GM12878 (cell line): ENCODE measurements around the gene SHCBP1L. TPM values are rescaled to one million over a fixed set of nuclear protein-coding genes. Genes with fewer than 3 reads are reported as not detected.

Source experiments
- ATAC-seq: fragments of 200-7000 bp; cut with Tn5 transposase; 3 replicates; pipeline ENCODE4 v1.9.1; 2020; ENCODE audit warnings: mild to moderate bottlenecking, moderate library complexity
- BruUV-seq: library from RNA; stranded (reverse); fragments of 400-500 nt; replicated peaks from 2 replicates; lab custom pipeline; 2021; lab: Mats Ljungman, UMichigan
- CTCF ChIA-PET: fragments of 300-600 bp; sonication (Branson Sonifier 250); formaldehyde crosslinking; extraction: SDS; loops from one replicate; lab custom pipeline; 2021; ENCODE audit warnings: inconsistent platforms; lab: Yijun Ruan, JAX
- POLR2A ChIA-PET: fragments of 350-600 bp; formaldehyde crosslinking; extraction: SDS; loops from one replicate; lab custom pipeline; 2021; ENCODE audit warnings: inconsistent platforms; lab: Charles Lee
- RAD21 ChIA-PET: fragments of 300-600 bp; sonication (Branson Sonifier 250); formaldehyde crosslinking; loops from one replicate; lab custom pipeline; 2023; ENCODE audit warnings: antibody characterized with exemption; ENCODE audit not compliant: unreplicated experiment; lab: Charles Lee
- SMC1A ChIA-PET: fragments of 300-600 bp; sonication (Branson Sonifier 250); formaldehyde crosslinking; loops from one replicate; lab custom pipeline; 2023; ENCODE audit not compliant: unreplicated experiment, uncharacterized antibody; lab: Charles Lee
- DNase-seq: peaks from one replicate; pipeline ENCODE4 v3.0.0-alpha.2; 2011; ENCODE audit warnings: low read depth, low spot score
- FAIRE-seq: peaks from 3 replicates; lab custom pipeline; 2011; peaks lifted over from hg19 to GRCh38; lab: Jason Lieb, UNC
- H2AFZ ChIP-seq: 2 replicates; pipeline ENCODE4 v1.6.0; 2011; ENCODE audit warnings: low read depth, low read length, control low read depth; ENCODE audit not compliant: control insufficient read depth
- H3K27ac ChIP-seq: 2 replicates; pipeline ENCODE4 v1.5.1; 2011; ENCODE audit warnings: control low read depth; ENCODE audit not compliant: control insufficient read depth, insufficient read depth
- H3K27me3 ChIP-seq, 2 experiments: replicated peaks in 1 of 2; 2 replicates each; pipeline versions ENCODE4 v1.6.0 to v1.6.1; 2011; ENCODE audit warnings: low read length in 1 of 2; ENCODE audit not compliant: control insufficient read depth in 2 of 2, insufficient read depth in 2 of 2
- H3K36me3 ChIP-seq, 2 experiments: 2 replicates each; pipeline ENCODE4 v1.5.1; 2011; ENCODE audit warnings: low read length in 1 of 2; ENCODE audit not compliant: control insufficient read depth in 2 of 2, insufficient read depth in 2 of 2
- H3K4me1 ChIP-seq: 2 replicates; pipeline ENCODE4 v1.6.1; 2011; ENCODE audit warnings: mild to moderate bottlenecking, low read length, moderate library complexity, mixed read lengths; ENCODE audit not compliant: control insufficient read depth, insufficient read depth
- H3K4me2 ChIP-seq: 2 replicates; pipeline ENCODE4 v1.6.0; 2011; ENCODE audit warnings: control low read depth; ENCODE audit not compliant: control insufficient read depth, insufficient read depth
- H3K4me3 ChIP-seq: fragments of 200-600 bp; sonication (generic); 2 replicates; pipeline ENCODE4 v1.5.1; 2016
- H3K79me2 ChIP-seq: 2 replicates; pipeline ENCODE4 v1.6.0; 2011; ENCODE audit warnings: low read length; ENCODE audit not compliant: control insufficient read depth, insufficient read depth
- H3K9ac ChIP-seq: 2 replicates; pipeline ENCODE4 v1.8.0; 2011; ENCODE audit warnings: low read length, control low read depth, mixed read lengths; ENCODE audit not compliant: control insufficient read depth, insufficient read depth
- H3K9me3 ChIP-seq: replicated peaks from 3 replicates; pipeline ENCODE4 v1.5.1; 2011; ENCODE audit warnings: mild to moderate bottlenecking, low read length; ENCODE audit not compliant: control insufficient read depth, insufficient read depth
- H4K20me1 ChIP-seq: 2 replicates; pipeline ENCODE4 v1.6.0; 2011; ENCODE audit not compliant: control insufficient read depth, insufficient read depth
- CBX3 ChIP-seq: fragments of 200-600 bp; sonication (generic); IDR thresholded peaks from 2 replicates; pipeline ENCODE4 v1.6.1; 2016; ENCODE audit warnings: low read depth, borderline replicate concordance
- CREB1 ChIP-seq: IDR thresholded peaks from 2 replicates; pipeline ENCODE4 v1.6.1; 2012; ENCODE audit warnings: low read depth, mild to moderate bottlenecking, inconsistent platforms
- EED ChIP-seq: sonication (generic); IDR thresholded peaks from 2 replicates; pipeline ENCODE4 v1.6.1; 2016; ENCODE audit warnings: antibody characterized with exemption, low read depth
- HCFC1 ChIP-seq: fragments of 150-350 bp; IDR thresholded peaks from 2 replicates; pipeline ENCODE4 v1.6.1; 2014; ENCODE audit warnings: low read length
- NR2F1 ChIP-seq: fragments of 450-650 bp; conservative IDR thresholded peaks from 2 replicates; pipeline ENCODE4 v1.6.1; 2017; ENCODE audit warnings: mild to moderate bottlenecking
- REST ChIP-seq: IDR thresholded peaks from 2 replicates; pipeline ENCODE4 v1.6.1; 2012; ENCODE audit warnings: mild to moderate bottlenecking, low read depth, low read length
- YBX1 ChIP-seq: fragments of 450-650 bp; IDR thresholded peaks from 2 replicates; pipeline ENCODE4 v1.6.1; 2016; ENCODE audit warnings: antibody characterized with exemption
- WGBS: methylation state at CpG from one replicate; pipeline ENCODE4 v1.1.6; 2016; ENCODE audit warnings: low lambda C conversion rate; ENCODE audit not compliant: insufficient replicate concordance, insufficient coverage; ENCODE audit errors: missing lambda C conversion rate; 5-methylcytosine and 5-hydroxymethylcytosine counted together
- in situ Hi-C: fragments of 300-500 bp; cut with MboI; formaldehyde crosslinking; loops from 9 replicates; pipeline ENCODE4 v1.14.3; 2018; ENCODE audit warnings: mixed read lengths
- intact Hi-C: fragments of 100-400 bp; cut with micrococcal nuclease; formaldehyde crosslinking; loops from one replicate; pipeline ENCODE4 v1.14.2; 2022; ENCODE audit not compliant: unreplicated experiment
- polyA plus RNA-seq, 11 experiments: library from polyadenylated mRNA; depleted of rRNA in 4 of 11; unstranded in 6 of 11; stranded (reverse) in 5 of 11; fragments of >200 nt; fragmentation: Nextera tagmentation in 4 of 11; fragmentation: Illumina TruSeq in 1 of 11; extraction: Ambion mirVana in 4 of 11; extraction: Trizol in 1 of 11; gene quantifications; 1 replicate in 1 of 11; 2 replicates in 10 of 11; pipeline versions ENCODE4 v1.2.1 to v1.2.3, GENCODE V29; 2011 to 2016; ENCODE audit warnings: inconsistent platforms in 2 of 11, missing spikeins in 2 of 11, low read depth in 1 of 11
- total RNA-seq, 4 experiments: library from RNA; depleted of rRNA in 3 of 4; stranded (reverse); fragments of >200 nt in 3 of 4; fragmentation: Illumina TruSeq in 1 of 4; extraction: Trizol in 1 of 4; gene quantifications; 2 replicates each; pipeline versions ENCODE4 v1.2.1 to v1.2.3, GENCODE V29; 2013 to 2021
- TF ChIP-seq, protein P1 (sequence below): IDR thresholded peaks from 2 replicates; pipeline ENCODE4 v1.6.1; 2011; ENCODE audit warnings: borderline replicate concordance, low read depth, mild to moderate bottlenecking, moderate library complexity, low read length; ENCODE audit not compliant: insufficient read depth, poor library complexity, severe bottlenecking

Gene SHCBP1L
- total and polyA plus RNA-seq, 10 of the 15 experiments (the other 5 are each of a cell fraction or from before 2014, with no cell fraction given): not detected

- no peak for TF ChIP-seq CBX3
- TF ChIP-seq REST: no peak
These were observed 45.5 kb upstream of the SHCBP1L start (continued) for GRCh38 chr1:182998482-182998881.

DNA sequence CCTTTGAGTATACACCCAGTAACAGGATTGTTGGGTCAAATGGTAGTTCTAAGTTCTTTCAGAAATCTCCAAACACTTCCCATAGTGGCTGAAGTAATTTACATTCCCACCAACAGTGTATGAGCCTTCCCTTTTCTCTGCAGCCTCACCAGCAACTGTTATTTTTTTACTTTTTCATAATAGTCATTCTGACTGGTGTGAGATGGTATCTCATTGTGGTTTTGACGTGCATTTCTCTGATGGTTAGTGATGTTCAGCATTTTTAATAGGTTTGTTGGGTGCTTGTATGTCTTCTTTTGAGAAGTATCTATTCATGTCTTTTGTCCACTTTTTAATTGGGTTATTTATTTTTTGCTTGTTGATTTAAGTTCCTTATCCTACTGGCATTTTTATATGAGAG lies 43.9 kb upstream of the SHCBP1L start:
- RAD21 ChIA-PET: no interaction called here
- Histone ChIP-seq H4K20me1 (no peaks in the 10 kb centered on the region), H3K9me3 (no peaks in the 10 kb centered on the region), H3K36me3 (no peaks in the 10 kb centered on the region), H3K4me3 (no peak overlapping the region), H3K4me1 (no peaks in the 10 kb centered on the region), H3K27me3 (no peaks in the 10 kb centered on the region), H3K27ac (no peak overlapping the region), H3K79me2 (no peaks in the 10 kb centered on the region), H3K4me2 (no peak overlapping the region), H3K9ac (no peak overlapping the region), H2AFZ (no peak overlapping the region)
- in situ Hi-C loops (no loop called here), intact Hi-C loops (no loop called here)
- DNase-seq (no peak), ATAC-seq (no peak), FAIRE-seq (no peak)
- no TSS peak for BruUV-seq
- TF ChIP-seq, protein P1, sequence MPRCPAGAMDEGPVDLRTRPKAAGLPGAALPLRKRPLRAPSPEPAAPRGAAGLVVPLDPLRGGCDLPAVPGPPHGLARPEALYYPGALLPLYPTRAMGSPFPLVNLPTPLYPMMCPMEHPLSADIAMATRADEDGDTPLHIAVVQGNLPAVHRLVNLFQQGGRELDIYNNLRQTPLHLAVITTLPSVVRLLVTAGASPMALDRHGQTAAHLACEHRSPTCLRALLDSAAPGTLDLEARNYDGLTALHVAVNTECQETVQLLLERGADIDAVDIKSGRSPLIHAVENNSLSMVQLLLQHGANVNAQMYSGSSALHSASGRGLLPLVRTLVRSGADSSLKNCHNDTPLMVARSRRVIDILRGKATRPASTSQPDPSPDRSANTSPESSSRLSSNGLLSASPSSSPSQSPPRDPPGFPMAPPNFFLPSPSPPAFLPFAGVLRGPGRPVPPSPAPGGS: no peak
- TF ChIP-seq CREB1 (no peak), YBX1 (no peak), NR2F1 (no peak), CBX3 (no peak), HCFC1 (no peak), EED (no peak)
- SMC1A ChIA-PET: interaction anchor here (1.1 to 1.5 kb wide), 3 partner anchors 9 to 34 kb away, joined by 3 to 6 read pairs (median 4); no protein-coding TSS in a partner anchor
- POLR2A ChIA-PET: no interaction called here
- CTCF ChIA-PET: interaction anchor here (1.8 kb wide), 1 partner anchor 34 kb away, joined by 5 read pairs; no protein-coding TSS in a partner anchor
- 0% methylated on average over 1 of the region's 1 CpG for WGBS
